Activated B cell treated with CpG ODN at 0.5 μM for 24 hours (primary cell): Measurements from ENCODE around the gene CDK6. TPM values are rescaled to one million over a fixed set of nuclear protein-coding genes. Genes with fewer than 3 reads are reported as not detected.

Experiments
- ATAC-seq: fragments of 200-7000 bp; cut with Tn5 transposase; one replicate; pipeline ENCODE4 v1.10.0; 2021; ENCODE audit warnings: low read depth, mild to moderate bottlenecking, moderate library complexity
- CTCF ChIA-PET: fragments of 350-600 bp; sonication (Branson Sonifier 250); formaldehyde crosslinking; loops from one replicate; lab custom pipeline; 2021; ENCODE audit warnings: antibody characterized with exemption; lab: Charles Lee
- POLR2A ChIA-PET: fragments of 350-600 bp; sonication (Branson Sonifier 250); formaldehyde crosslinking; loops from one replicate; lab custom pipeline; 2021; ENCODE audit warnings: antibody characterized with exemption; lab: Charles Lee
- DNase-seq: peaks from one replicate; pipeline ENCODE4 v3.0.0; 2022
- H3K27ac Mint-ChIP-seq: one replicate; pipeline ENCODE4 v1.8.0; 2020; ENCODE audit warnings: mixed read lengths
- H3K27me3 Mint-ChIP-seq: one replicate; pipeline ENCODE4 v1.8.0; 2021; ENCODE audit warnings: mixed read lengths
- H3K36me3 Mint-ChIP-seq: one replicate; pipeline ENCODE4 v1.8.0; 2021; ENCODE audit warnings: low read depth, mixed read lengths
- H3K4me1 Mint-ChIP-seq: one replicate; pipeline ENCODE4 v1.8.0; 2021; ENCODE audit warnings: mixed read lengths
- H3K4me3 Mint-ChIP-seq: one replicate; pipeline ENCODE4 v1.8.0; 2020; ENCODE audit warnings: mild to moderate bottlenecking, mixed read lengths
- H3K9me3 Mint-ChIP-seq: one replicate; pipeline ENCODE4 v1.8.0; 2020; ENCODE audit warnings: mixed read lengths
- CTCF ChIP-seq: fragments of 200-600 bp; IDR thresholded peaks from one replicate; pipeline ENCODE4 v1.8.0; 2022; ENCODE audit warnings: antibody characterized with exemption, mild to moderate bottlenecking
- intact Hi-C: fragments of 100-400 bp; cut with micrococcal nuclease; formaldehyde crosslinking; loops from one replicate; pipeline ENCODE4 v1.15.1; 2024
- total RNA-seq: library from RNA; stranded (reverse); gene quantifications from 2 replicates; pipeline ENCODE4 v1.2.3, GENCODE V29; 2022

The CDK6 gene
- total RNA-seq, 1 donor from 2014 or later: 30.5 TPM

DNA sequence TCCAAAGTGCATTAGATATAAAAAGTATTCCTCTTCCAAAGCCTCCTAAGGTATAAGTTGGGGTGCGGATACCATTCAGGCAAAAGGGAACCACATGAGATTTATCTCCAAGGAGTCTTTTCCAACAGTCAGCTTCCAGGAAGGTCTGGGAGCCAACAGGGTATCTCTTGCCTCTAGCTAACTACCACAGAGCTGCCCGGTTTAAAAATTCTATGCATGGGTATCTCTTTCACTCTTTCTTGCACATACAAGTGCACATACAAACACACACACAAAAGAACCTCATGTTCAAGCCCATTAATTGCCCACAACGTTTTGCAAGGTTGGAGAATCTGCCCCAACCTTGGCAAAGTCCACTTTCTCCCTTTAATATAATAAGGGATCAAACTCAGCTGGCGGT is 80.7 kb downstream of the CDK6 start:
- TF ChIP-seq CTCF: no peak
- Mint-ChIP-seq H3K36me3 (peaks cover 3% of the 10 kb centered on the region), H3K4me1 (peaks cover 35% of the 10 kb centered on the region), H3K4me3 (no peak overlapping the region), H3K9me3 (peaks cover 4% of the 10 kb centered on the region), H3K27me3 (no peaks in the 10 kb centered on the region), H3K27ac (no peak overlapping the region)
- intact Hi-C loops: no loop called here
- ATAC-seq (no peak), DNase-seq (no peak)
- CTCF ChIA-PET: no interaction called here
- POLR2A ChIA-PET: no interaction called here

GRCh38 chr7:92754919-92755581 is 81.3 kb downstream of the CDK6 start:
- H3K4me3 Mint-ChIP-seq: no peak overlapping the region
- H3K27me3 Mint-ChIP-seq: no peaks in the 10 kb centered on the region
- H3K9me3 Mint-ChIP-seq: peaks cover 4% of the 10 kb centered on the region
- DNase-seq (no peak), ATAC-seq (no peak)
- no peak for TF ChIP-seq CTCF
- H3K36me3 Mint-ChIP-seq: peaks cover 3% of the 10 kb centered on the region
- H3K27ac Mint-ChIP-seq: no peak overlapping the region
- intact Hi-C loops: no loop called here
- POLR2A ChIA-PET: no interaction called here
- CTCF ChIA-PET: no interaction called here
- peaks cover 35% of the 10 kb centered on the region for H3K4me1 Mint-ChIP-seq

DNA sequence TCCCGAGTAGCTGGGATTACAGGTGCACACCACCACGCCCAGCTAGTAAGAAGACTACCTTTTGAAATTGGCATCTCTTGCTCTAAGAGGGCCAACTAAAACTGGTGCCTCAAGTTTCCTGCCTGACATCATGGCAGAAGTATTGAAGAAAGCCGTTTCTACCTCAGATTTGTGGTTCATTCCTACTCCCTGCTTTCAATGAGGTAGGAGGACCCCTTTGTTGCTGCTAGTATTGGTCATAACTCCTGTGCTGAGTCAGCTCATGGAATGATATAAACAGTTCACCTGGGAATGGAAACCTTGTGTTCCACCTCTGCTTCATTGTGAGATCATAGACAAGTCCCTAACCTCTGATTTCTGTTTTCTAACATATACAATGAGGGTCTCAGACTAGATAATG is 82.8 kb downstream of the CDK6 start:
- Mint-ChIP-seq H3K27ac (no peak overlapping the region), H3K27me3 (no peaks in the 10 kb centered on the region), H3K9me3 (peaks cover 4% of the 10 kb centered on the region), H3K4me1 (peaks cover 38% of the 10 kb centered on the region), H3K4me3 (no peak overlapping the region), H3K36me3 (peaks cover 3% of the 10 kb centered on the region)
- CTCF ChIA-PET: no interaction called here
- intact Hi-C loops: no loop called here
- TF ChIP-seq CTCF: no peak
- ATAC-seq: no peak
- no peak for DNase-seq
- POLR2A ChIA-PET: no interaction called here

DNA sequence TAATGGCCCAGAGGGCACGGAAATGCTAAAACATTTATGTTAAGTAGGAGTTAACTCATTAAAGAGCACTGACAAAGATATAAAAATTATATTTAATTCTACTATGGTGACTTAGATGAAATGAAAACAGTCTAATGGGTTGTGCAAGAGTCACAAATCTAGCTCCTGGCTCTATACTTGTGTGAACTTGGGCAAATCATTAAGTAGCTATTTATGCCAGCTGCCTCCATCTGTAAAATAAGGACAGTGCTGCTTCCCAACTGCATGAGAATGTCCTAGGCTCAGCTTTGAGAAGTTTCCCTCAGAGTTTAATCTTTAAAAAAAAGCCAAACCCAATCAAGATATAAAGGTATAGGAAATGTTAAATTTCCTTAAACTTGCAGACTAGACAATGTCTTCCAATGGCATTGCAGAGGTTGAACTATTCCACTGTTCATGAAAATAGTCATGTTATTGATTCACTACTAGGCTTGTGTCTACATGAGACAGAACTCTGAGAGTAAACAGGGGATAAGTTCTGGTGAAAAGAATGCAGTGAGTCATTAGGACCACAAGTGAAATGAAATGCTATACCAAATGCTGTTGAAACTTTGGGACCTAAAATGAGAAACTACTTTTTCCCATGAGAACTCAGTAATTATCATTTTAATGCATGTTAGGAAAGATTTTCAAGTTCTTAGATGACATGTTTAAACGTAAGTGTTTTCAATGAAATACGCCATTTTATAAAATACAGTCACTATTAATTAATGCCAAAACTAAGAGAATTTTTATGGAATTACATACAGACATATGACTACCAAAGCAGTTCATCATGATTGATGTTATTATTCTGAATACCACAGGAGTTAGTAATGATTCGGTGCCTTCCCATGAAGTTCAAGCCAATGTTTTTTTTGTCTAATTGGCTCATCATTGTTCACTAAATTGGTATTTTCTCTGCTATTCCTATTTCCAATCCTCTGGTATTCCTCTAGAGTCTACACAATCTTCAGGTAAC is 84.2 kb downstream of the CDK6 start:
- Mint-ChIP-seq H3K27ac (no peak overlapping the region), H3K4me3 (no peak overlapping the region), H3K4me1 (peaks cover 27% of the 10 kb centered on the region), H3K9me3 (peaks cover under 1% of the 10 kb centered on the region), H3K36me3 (peaks cover 1% of the 10 kb centered on the region), H3K27me3 (no peaks in the 10 kb centered on the region)
- intact Hi-C loops: no loop called here
- ChIA-PET CTCF (no interaction called here), POLR2A (no interaction called here)
- TF ChIP-seq CTCF: no peak
- DNase-seq (no peak), ATAC-seq (no peak)

- ATAC-seq (no peak), DNase-seq (no peak)
- ChIA-PET POLR2A (no interaction called here), CTCF (interaction anchor here (0.7 kb wide), 1 partner anchor 54 kb away, joined by 3 read pairs; no protein-coding TSS in a partner anchor)
- intact Hi-C loops: no loop called here
- H3K27me3 Mint-ChIP-seq: no peaks in the 10 kb centered on the region
- no peak overlapping the region for H3K27ac Mint-ChIP-seq
- no peak for TF ChIP-seq CTCF
- no peak overlapping the region for H3K4me3 Mint-ChIP-seq
- no peaks in the 10 kb centered on the region for H3K36me3 Mint-ChIP-seq
- H3K9me3 Mint-ChIP-seq: no peaks in the 10 kb centered on the region
- peaks cover 21% of the 10 kb centered on the region for H3K4me1 Mint-ChIP-seq
Measured at GRCh38 chr7:92750946-92751345, 85.4 kb downstream of the CDK6 start.
